Right ventricle myocardium inferior (tissue), 1 donor: ENCODE results near the gene CRMP1. TPM values are rescaled to one million over a fixed set of nuclear protein-coding genes. Genes with fewer than 3 reads are reported as not detected.

ENCODE experiments used
- ATAC-seq: fragments of 200-7000 bp; cut with Tn5 transposase; one replicate; pipeline ENCODE4 v1.9.1; 2020; ENCODE audit warnings: mild to moderate bottlenecking, moderate library complexity
- DNase-seq: peaks from one replicate; pipeline ENCODE4 v3.0.0; 2021; ENCODE audit errors: missing footprints
- intact Hi-C: fragments of 100-400 bp; cut with DNase I; formaldehyde crosslinking; loops from one replicate; pipeline ENCODE4 v1.11.0; 2022
- total RNA-seq: library from RNA; stranded (reverse); fragmentation: NEBNext Ultra II Directional; extraction: Animal tissue kit (Norgen Biotek cat#: 25700); gene quantifications from one replicate; pipeline ENCODE4 v1.2.1, GENCODE V29; 2021
- donor health status: DM: no; HTN: yes; CAD: no; lungs with severe emphysema.

The CRMP1 gene
- total RNA-seq, 1 donor from 2014 or later = 1.5 TPM

DNA sequence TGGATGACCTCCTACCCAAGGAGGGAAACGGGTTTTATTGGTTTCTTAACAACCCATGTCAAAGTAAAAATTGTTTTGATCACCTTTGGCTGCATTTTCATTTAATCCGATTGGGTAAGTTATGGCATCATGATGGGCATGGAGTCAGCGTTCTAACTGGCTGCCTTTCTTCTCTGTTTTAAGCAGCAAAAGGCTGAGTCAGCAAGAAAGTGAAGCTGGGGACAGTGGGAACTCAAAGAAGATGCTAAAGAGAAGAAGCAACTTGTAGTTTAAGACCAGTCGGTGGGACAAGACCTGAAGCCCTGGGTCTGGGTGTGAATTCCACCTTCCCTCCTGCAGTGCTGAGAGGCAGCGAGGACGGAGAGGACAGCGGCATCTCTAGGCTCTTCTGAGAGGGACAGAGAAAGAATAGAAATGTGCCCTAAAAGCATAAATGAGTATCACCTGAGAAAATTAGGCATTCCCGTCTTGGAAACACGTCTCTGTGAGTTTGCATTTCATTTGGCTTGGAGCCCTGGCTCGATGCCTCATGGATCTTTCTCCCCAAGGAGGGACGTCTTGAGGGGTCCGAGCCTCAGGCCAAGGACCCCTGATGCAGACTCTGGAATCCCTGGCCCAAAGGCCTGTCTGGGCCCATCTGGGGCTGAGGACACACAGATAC lies 82.0 kb downstream of the CRMP1 start:
- no peak for ATAC-seq
- DNase-seq = no peak
- intact Hi-C loops = no loop called here

DNA sequence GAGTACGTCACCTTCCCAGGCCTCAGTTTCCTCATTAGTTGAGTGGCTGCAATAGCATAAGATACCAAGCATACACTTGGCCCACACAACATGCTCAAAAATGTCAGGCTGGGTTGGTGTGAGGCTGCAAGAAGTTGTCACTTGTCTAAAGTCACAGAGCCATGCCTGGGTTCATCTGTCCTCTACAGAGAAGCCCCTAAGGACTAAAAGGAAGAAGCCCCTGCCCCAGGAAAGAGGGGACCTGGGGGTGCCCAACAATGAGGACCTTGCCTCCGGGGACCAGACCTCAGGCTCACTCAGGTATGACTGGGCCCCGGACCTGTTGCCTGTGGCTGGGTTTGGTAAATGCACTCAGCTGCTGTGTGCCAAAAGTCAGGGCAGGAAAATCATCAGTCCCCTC lies 82.7 kb downstream of the CRMP1 start:
- intact Hi-C loops = no loop called here
- DNase-seq (no peak), ATAC-seq (no peak)

DNA sequence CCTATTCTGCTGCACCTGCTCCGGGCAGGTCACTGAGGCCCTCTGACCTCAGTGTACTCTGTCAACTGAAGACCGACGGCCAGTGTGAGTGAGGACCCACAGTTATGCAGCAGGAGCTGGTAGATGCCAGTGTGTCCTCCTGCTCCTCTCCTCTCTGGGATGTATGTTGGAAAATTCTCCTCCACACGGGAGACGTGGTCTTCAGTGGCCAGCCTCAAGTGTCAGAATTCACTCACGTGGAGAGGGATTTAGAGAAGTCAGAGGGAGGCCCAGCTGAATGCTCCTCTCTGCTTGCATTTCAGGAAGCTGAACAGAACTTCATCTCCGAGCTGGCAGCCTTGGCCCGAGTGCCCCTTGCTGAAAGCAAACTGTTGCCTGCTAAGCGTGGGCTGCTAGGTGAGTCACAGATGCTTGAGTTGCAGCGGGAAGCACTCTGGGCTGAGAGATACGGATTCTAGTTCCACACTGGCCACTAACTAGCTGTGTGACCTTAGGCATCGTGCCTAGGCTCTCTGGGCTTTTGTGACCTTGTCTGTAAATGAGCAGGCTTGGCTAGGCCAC lies 83.6 kb downstream of the CRMP1 start:
- no peak for DNase-seq
- intact Hi-C loops = no loop called here
- no peak for ATAC-seq

DNA sequence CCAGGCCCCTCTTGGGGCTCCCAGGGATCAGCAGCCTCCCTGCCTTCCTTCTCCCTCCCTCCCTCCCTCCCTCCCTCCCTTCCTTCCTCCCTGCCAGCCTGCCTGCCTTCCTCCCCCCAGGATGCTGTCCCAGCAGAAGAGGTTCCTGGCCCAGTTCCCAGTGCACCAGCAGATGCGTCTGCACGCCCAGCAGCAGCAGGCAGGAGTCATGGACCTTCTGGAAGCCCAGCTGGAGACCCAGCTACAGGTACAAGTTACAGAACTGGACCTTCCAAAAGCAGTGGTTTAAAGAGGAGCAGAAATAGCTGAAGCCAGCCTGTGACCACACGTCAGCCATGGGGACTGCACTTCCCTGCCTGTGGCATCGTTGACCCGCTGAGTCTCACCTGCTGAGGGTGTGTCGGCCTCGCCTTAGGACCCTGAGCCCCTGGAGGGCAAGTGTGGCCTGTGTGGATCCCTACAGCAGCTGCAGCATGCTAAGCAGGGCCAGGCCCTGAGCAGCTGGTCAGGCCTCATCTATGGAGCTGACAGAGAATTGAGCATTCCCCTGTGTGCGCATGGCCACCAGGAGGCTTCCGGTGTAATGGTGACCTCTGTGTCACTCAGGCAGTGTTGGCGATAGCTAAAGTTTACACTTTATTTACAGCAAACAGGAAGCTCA lies 84.7 kb downstream of the CRMP1 start:
- intact Hi-C loops = no loop called here
- DNase-seq (no peak), ATAC-seq (no peak)

DNA sequence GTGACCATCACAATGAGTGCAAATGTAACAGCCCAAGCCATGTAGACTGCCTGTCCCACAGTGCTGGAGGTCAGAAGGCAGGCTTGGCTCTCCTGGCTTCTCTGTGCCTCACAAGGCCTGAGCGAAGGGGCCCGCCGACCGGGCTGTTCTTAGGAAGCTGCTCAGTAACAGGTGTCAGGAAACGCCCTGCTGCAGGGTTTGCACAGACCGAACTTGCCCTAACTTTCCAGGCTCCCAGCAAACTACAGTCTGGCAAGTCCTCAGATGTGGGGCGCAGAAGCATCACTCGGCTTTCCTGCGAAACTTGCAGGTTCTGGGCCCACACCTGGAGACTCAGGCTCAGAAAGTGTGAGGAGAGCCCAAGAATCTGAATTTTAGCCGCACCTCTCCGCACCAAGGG lies 87.6 kb downstream of the CRMP1 start:
- intact Hi-C loops = no loop called here
- DNase-seq (no peak), ATAC-seq (no peak)

DNA sequence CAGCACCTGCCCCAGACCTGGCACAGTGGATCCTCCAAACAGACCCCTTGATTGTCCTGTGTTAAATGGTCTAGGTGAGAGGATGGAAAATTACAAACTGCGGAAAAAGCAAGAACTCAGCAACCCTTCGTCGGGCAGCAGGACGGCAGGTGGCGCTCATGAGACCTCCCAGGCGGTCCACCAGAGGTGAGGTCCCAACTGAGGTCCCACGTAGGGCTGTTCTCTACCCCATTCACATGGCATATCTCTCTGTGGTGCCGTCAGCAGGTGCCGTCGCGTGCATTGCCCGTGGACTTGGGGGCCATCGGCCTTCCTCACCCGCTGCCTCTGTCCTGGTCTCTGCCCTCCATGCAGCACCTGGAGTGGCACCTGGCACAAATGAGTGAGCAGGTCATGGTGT lies 88.2 kb downstream of the CRMP1 start:
- DNase-seq = no peak
- ATAC-seq = no peak
- intact Hi-C loops = no loop called here

DNA sequence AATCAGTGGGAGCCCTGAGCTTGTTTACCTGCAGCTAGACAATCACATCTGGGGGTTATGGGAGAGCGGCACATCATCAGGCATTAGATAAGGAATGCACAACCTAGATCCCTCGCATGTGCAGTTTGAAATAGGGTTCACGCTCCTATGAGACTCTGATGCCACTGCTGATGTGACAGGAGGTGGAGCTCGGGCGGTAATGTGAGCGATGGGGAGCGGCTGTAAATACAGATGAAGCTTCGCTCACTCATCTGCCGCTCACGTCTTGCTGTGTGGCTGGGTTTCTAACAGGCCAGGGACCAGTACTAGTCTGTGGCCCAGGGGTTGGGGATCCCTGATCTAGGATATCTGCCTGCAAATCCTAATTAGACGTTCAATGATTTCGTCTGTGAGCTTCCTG lies 90.3 kb downstream of the CRMP1 start:
- intact Hi-C loops = no loop called here
- DNase-seq (no peak), ATAC-seq (no peak)

DNA sequence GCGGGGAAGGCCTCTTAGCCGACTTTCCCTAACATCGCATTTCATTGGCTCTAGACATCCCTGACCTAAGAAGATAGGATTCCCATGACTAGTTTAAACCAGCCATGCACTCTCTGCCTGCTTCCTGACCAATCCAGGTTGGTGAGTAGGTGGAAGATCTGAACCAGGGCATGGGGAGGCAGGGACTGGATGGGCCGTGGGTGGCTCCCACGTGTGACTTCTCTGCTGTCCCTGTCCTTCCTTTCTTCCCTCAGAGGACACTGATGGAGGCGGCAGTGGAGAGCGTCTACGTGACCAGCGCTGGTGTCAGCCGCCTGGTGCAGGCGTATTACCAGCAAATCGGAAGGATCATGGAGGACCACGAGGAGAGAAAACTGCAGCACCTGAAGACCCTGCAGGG lies 91.2 kb downstream of the CRMP1 start:
- ATAC-seq = no peak
- DNase-seq = no peak
- intact Hi-C loops = no loop called here

DNA sequence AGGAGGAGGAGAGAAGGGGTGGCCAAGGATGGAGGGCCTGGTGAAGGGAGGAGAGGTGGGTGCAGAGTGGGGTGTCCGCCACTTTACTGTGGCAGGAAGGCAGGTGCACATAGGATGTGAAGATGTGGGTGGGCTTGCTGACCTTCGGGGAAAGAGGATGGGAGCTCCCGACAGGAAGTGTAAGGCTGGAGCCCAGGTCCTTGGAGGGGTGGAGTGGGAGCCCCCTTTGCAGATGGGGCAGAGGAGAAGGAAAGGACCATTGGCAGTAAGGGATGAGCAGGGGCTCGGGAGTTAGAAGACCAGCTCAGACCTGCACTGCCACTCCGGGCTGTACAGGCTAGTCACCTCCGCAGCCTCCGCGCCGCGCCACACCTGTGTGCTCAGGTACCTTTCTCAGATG lies 92.4 kb downstream of the CRMP1 start:
- ATAC-seq (no peak), DNase-seq (no peak)
- intact Hi-C loops = no loop called here

DNA sequence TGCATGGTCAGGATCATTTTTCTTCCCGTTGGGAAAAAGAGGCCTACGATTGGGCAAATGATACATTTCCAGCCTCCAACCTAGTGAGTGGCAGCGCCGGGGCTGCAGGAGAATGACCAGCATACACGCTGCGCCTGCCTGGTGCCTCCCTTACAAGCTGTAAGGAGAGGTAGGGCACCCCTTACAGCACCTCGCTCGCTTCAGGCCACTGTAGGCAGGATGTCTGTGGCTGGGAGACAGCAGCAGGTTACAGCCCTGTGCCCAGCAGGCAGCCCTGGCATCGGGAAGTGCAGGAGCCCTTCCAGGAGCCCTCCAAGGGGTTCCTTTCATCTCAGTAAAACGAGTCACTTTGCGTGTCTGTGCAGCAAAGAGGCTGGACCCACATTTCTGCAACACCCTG lies 93.5 kb downstream of the CRMP1 start:
- ATAC-seq (no peak), DNase-seq (no peak)
- intact Hi-C loops = no loop called here

DNA sequence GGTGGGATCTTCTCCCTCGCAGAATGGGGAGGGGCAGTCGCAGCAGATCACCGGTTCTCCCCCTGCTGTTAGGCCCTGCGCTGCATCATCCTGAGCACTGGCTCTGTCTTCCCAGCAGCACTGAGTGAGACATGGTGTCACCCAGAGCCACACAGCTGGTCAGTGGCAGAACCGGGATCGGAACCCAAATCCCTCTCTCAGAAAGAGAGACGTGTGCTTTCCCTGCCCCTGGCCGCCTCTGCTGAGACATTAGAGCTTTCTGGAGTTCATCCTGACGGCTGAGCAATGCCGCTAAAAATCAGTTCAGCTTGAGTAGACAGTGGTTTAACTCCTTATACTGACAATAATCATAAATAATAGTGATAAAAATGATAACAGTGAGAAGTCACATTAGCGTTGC lies 93.9 kb downstream of the CRMP1 start:
- ATAC-seq = no peak
- intact Hi-C loops = no loop called here
- DNase-seq = no peak

DNA sequence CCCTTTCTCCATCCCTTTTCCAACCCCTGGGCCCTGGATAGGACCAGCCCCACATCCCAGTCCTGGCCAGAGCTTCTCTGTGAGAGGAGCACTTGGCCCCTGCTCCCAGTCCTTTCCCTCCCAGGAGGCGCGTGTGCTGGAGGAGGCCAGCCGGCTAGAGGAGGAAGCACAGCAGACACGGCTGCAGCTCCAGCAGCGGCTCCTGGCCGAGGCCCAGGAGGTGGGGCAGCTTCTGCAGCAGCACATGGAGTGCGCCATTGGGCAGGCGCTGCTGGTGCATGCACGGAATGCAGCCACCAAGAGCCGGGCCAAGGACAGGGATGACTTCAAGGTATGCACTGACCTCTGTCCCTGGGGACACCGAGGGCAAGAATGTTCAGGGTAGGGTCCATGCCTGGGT lies 94.4 kb downstream of the CRMP1 start:
- ATAC-seq = peak; percentile 84
- DNase-seq = peak; percentile 83
- intact Hi-C loops = no loop called here

DNA sequence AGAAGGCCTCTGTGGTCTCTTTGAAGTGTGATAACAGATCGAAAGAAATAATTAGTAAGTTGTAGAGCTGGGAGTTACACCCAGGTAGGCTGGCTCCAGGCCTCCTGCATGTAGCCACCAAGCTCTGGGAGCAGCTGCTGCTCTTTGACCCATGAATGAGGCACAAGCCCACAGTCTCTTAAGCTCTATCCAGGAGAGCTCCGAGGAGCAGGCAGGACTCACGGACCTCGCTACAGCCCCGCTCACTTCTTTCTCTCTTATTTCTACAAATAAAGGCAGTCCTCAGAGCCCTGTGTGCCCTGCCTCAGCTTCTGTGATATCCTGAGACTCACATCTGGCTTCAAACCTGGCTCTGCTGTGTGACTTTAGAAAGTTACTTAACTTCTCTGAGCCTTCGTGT lies 95.0 kb downstream of the CRMP1 start:
- intact Hi-C loops = no loop called here
- no peak for DNase-seq
- no peak for ATAC-seq

DNA sequence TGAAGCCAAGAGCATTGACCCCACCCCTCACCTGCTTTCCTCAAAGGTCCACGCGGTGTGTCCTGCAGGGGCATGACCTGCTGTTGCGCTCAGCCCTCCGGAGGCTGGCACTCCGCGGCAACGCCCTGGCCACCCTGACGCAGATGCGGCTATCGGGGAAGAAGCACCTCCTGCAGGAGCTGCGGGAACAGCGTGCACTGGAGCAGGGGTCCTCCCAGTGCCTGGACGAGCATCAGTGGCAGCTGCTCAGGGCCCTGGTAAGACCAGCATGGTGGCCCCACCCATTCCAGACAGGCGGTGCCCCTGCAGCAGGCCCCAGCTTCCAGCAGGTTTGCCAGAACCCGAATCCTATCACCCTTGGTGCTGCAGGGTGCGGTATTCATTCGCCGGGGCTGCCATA lies 95.9 kb downstream of the CRMP1 start:
- no peak for ATAC-seq
- DNase-seq = no peak
- intact Hi-C loops = no loop called here

DNA sequence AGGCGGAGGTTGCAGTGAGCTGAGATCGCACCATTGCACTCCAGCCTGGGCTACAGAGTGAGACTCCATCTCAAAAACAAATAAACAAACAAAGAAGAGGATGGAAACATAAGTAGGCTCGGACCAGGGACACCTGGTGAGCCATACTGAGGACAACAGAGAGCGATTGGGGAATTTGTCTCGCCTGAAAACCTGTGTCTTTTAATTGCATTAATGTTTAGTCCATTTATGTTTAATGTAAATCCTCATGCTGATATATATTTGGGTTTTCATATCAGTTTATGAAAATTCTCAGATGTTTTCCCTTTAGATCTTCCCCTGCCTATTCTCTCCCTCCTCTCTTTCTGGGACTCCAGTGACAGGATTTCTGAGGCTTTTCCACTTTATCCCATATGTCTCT lies 97.3 kb downstream of the CRMP1 start:
- intact Hi-C loops = no loop called here
- ATAC-seq = no peak
- no peak for DNase-seq

DNA sequence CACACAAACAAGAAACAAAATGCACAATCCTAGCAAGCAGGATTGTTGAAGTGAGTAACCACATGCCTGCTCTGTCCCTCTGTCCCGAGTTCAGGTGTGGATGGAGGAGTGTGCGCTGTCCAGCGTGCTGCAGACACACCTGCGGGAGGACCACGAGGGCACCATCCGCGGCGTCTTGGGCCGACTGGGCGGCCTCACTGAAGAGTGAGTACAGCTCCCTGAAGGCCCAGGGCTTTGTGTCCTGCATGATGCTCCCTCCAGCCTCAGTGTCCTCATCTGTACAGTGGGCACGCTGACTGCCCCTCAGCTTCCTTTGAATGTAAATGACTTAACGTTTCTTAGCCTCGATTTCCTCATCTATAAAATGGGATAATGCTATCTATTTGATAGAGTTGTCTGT lies 99.4 kb downstream of the CRMP1 start:
- intact Hi-C loops = no loop called here
- DNase-seq = no peak
- ATAC-seq = no peak

DNA sequence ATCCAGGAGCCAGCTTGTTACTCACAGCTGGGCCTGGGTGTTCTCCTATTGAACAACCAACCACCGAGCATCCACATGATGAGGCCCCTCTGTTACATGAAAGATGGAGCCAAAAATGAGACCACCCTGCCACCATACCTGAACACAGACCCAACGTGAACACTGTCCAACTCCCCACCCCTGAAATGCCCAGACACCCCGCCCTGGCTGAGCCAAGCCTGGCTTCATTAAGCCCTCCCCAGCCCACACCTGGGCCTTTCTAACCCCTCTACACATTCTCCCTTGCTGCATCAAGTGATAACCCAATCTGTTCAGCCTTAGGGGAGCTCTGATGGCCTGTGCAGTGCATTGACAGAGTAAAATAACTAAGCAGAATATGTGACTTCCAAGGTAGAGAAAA lies 101.2 kb downstream of the CRMP1 start:
- no peak for DNase-seq
- no peak for ATAC-seq
- intact Hi-C loops = no loop called here

DNA sequence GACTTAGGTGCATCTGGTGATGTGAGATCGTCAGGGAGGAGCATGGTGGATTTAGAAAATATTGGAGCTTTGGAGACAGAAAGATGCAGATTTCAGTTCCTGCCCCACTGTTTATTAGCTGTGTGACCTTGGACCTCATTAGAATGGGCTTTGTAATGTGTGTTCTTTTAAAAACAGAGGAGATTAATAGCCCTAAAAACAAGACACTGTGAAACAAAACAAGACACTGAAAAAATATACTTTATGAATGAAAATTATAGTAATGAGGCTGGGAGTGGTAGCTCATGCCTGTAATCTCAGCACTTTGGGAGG lies 102.4 kb downstream of the CRMP1 start:
- intact Hi-C loops = no loop called here
- DNase-seq = no peak
- no peak for ATAC-seq

DNA sequence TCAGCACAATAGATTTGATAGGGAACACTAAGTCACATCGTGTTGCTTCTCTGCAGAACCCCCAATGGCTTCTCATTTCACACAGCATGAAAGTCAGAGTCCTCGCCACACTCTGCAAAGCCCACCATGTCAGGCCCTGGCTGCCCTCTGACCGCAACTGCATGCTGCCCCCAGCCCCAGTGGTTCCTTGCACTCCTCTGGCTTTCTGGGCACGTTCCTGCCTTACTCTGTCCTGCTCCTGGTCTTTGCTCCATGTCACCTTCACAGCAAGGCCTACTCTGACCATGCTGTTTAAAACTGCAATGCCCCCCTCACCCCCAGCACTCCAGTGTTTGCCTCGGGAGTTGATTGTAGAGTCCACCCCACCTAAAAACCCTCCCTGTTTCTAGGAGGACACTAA lies 103.7 kb downstream of the CRMP1 start:
- DNase-seq (no peak), ATAC-seq (no peak)
- intact Hi-C loops = no loop called here

DNA sequence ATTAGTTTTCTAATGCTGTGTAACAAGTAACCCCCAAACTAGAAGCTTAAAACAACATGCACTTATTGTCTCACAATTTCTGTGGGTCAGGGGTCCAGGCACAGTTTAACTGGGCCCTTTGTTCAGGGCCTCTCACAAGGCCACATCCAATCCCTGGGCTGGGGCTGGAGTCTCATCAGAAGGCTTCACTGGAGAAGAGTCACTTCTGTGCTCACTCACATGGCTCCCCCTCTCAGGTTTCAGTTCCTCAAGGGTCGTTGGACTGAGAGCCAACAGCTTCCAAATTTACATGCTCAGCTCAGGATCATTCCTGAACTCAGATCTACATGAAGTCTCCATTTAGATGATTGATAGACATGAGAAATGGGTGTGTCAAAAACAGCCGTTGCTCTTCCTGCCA lies 104.7 kb downstream of the CRMP1 start:
- intact Hi-C loops = no loop called here
- no peak for DNase-seq
- ATAC-seq = no peak

DNA sequence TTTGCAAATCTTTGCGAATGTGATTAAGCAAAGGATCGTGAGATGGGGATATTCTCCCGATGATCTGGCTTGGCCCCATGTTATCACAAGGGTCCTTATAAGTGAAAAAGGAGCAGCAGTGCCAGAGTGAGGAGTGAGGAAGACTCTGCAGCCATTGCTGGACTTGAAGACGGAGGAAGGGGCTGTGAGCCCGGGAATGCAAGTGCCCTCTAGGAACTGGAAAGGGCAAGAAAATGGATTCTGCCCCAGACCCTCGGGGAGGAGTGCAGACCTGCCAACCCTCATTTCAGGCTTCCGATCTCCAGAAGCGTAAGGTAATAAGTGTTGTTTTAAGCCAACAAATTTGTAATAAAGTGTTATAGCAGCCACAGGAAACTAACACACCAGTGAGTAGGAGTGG lies 105.6 kb downstream of the CRMP1 start:
- ATAC-seq = no peak
- no peak for DNase-seq
- intact Hi-C loops = no loop called here
